Trophoblast cell (in vitro differentiated cells and primary cell): ENCODE results near the gene COPS7A.
A peak's percentile ranks its signal among the peaks of the same experiment; 100 is the strongest.
"Not testable (repeated sequence)": the region's sequence is repeated elsewhere in the genome, so short reads cannot be mapped to it uniquely, and the experiment has no call there.

Experiments
- DNase-seq, 2 donors: peaks; one replicate each; pipeline ENCODE4 v3.0.0-alpha.2; 2016
- H2AFZ ChIP-seq: 2 replicates; pipeline ENCODE4 v1.6.1; 2013; ENCODE audit warnings: low read length, moderate library complexity, mild to moderate bottlenecking; ENCODE audit not compliant: insufficient read depth, poor library complexity
- H2AK5ac ChIP-seq: 2 replicates; pipeline ENCODE4 v1.6.1; 2013; ENCODE audit warnings: mild to moderate bottlenecking, low read length
- H2BK120ac ChIP-seq: 2 replicates; pipeline ENCODE4 v1.6.1; 2013; ENCODE audit warnings: low read length, mild to moderate bottlenecking, moderate library complexity; ENCODE audit not compliant: insufficient read depth, poor library complexity
- H2BK12ac ChIP-seq: 2 replicates; pipeline ENCODE4 v1.6.1; 2013; ENCODE audit warnings: mild to moderate bottlenecking, low read length, moderate library complexity
- H2BK5ac ChIP-seq: 2 replicates; pipeline ENCODE4 v1.6.1; 2013; ENCODE audit warnings: low read length, low read depth, moderate library complexity, mild to moderate bottlenecking; ENCODE audit not compliant: poor library complexity
- H3K14ac ChIP-seq: 2 replicates; pipeline ENCODE4 v1.6.1; 2013; ENCODE audit warnings: mild to moderate bottlenecking, low read length
- H3K18ac ChIP-seq: 2 replicates; pipeline ENCODE4 v1.6.1; 2013; ENCODE audit warnings: mild to moderate bottlenecking, low read length
- H3K23ac ChIP-seq: 2 replicates; pipeline ENCODE4 v1.6.1; 2013; ENCODE audit warnings: low read length
- H3K27ac ChIP-seq: 2 replicates; pipeline ENCODE4 v1.5.1; 2013; ENCODE audit warnings: low read depth, mild to moderate bottlenecking, inconsistent platforms, low read length, moderate library complexity
- H3K27me3 ChIP-seq: 2 replicates; pipeline ENCODE4 v1.6.1; 2013; ENCODE audit warnings: inconsistent platforms, mild to moderate bottlenecking, low read length, moderate library complexity; ENCODE audit not compliant: insufficient read depth
- H3K36me3 ChIP-seq, 2 experiments: 1 replicate in 1 of 2; 2 replicates in 1 of 2; pipeline ENCODE4 v1.6.1; 2013; ENCODE audit warnings: low read length in 2 of 2, mild to moderate bottlenecking in 2 of 2, moderate library complexity in 1 of 2; ENCODE audit not compliant: insufficient read depth in 2 of 2, control insufficient read depth in 1 of 2
- H3K4ac ChIP-seq: 2 replicates; pipeline ENCODE4 v1.6.1; 2013; ENCODE audit warnings: low read depth, mild to moderate bottlenecking, low read length, moderate library complexity
- H3K4me1 ChIP-seq, 2 experiments: 1 replicate in 1 of 2; 2 replicates in 1 of 2; pipeline ENCODE4 v1.6.1; 2013; ENCODE audit warnings: low read length in 2 of 2, mild to moderate bottlenecking in 2 of 2, moderate library complexity in 1 of 2; ENCODE audit not compliant: insufficient read depth in 2 of 2, control insufficient read depth in 1 of 2
- H3K4me2 ChIP-seq: 2 replicates; pipeline ENCODE4 v1.6.1; 2013; ENCODE audit warnings: inconsistent platforms, mild to moderate bottlenecking, low read length, moderate library complexity
- H3K4me3 ChIP-seq: 2 replicates; pipeline ENCODE4 v1.5.1; 2013; ENCODE audit warnings: mild to moderate bottlenecking, low read depth, low read length, inconsistent platforms
- H3K79me1 ChIP-seq: one replicate; pipeline ENCODE4 v1.6.1; 2013; ENCODE audit warnings: low read length
- H3K79me2 ChIP-seq: 2 replicates; pipeline ENCODE4 v1.6.1; 2013; ENCODE audit warnings: low read length, mild to moderate bottlenecking; ENCODE audit not compliant: control insufficient read depth, insufficient read depth, poor library complexity
- H3K9ac ChIP-seq: 2 replicates; pipeline ENCODE4 v1.6.1; 2013; ENCODE audit warnings: mild to moderate bottlenecking, low read length
- H3K9me3 ChIP-seq: 2 replicates; pipeline ENCODE4 v1.6.1; 2013; ENCODE audit warnings: low read depth, mild to moderate bottlenecking, control low read depth, inconsistent platforms, low read length; ENCODE audit not compliant: insufficient read depth
- H4K12ac ChIP-seq: 2 replicates; pipeline ENCODE4 v1.6.1; 2013; ENCODE audit warnings: low read depth, mild to moderate bottlenecking, low read length, moderate library complexity
- H4K8ac ChIP-seq: 2 replicates; pipeline ENCODE4 v1.6.1; 2013; ENCODE audit warnings: low read depth, mild to moderate bottlenecking, low read length, moderate library complexity
- H4K91ac ChIP-seq: one replicate; pipeline ENCODE4 v1.6.1; 2013; ENCODE audit warnings: low read depth, mild to moderate bottlenecking, low read length, moderate library complexity
- WGBS: extraction: QIAGEN DNeasy Blood & Tissue Kit; methylation state at CpG from one replicate; pipeline ENCODE4 v1.1.7; 2013; ENCODE audit warnings: missing lambda C conversion rate; ENCODE audit not compliant: insufficient read length, insufficient coverage; ENCODE audit errors: extremely low coverage; 5-methylcytosine and 5-hydroxymethylcytosine counted together

The COPS7A gene

DNA sequence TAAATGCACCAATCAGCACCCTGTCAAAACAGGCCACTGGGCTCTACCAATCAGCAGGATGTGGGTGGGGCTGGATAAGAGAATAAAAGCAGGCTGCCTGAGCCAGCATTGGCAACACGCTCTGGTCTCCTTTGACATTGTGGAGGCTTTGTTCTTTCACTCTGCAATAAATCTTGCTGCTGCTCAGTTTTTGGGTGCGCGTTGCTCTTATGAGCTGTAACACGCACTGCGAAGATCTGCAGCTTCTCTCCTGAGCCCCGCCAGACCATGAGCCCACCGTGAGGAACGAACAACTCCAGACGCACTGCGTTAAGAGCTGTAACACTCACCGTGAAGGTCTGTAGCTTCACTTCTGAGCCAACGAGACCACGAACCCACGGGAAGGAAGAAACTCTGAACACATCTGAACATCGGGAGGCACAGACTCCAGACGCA is 14.9 kb upstream of the COPS7A start:
- WGBS, result no CpG with 5 or more reads among the region's 16 CpGs
- no peak overlapping the region for H3K4me3 ChIP-seq
- no peak overlapping the region for H4K12ac ChIP-seq

DNA sequence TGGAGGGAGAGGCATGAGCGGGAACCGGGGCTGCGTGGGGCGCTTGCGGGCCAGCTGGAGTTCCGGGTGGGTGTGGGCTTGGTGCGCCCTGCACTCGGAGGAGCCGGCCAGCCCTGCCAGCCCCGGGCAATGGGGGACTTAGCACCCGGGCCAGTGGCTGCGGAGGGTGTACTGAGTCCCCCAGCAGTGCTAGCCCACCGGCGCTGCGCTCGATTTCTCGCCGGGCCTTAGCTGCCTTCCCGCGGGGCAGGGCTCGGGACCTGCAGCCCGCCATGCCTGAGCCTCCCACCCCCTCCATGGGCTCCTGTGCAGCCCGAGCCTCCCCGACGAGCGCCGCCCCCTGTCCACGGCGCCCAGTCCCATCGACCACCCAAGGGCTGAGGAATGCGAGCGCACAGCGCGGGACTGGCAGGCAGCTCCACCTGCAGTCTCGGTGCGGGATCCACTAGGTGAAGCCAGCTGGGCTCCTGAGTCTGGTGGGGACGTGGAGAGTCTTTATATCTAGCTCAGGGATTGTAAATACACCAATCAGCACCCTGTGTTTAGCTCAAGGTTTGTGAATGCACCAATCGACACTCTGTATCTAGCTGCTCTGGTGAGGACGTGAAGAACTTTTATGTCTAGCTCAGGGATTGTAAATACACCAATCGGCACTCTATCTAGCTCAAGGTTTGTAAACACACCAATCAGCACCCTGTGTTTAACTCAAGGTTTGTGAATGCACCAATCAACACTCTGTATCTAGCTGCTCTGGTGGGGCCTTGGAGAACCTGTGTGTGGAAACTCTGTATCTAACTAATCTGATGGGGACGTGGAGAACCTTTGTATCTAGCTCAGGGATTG is 7.6 kb upstream of the COPS7A start:
- H4K91ac ChIP-seq, H3K23ac ChIP-seq, H2BK5ac ChIP-seq, H2AFZ ChIP-seq, H3K18ac ChIP-seq, H3K4me2 ChIP-seq, H2AK5ac ChIP-seq, H3K4ac ChIP-seq, H3K79me1 ChIP-seq, H3K36me3 ChIP-seq, H3K4me1 ChIP-seq, H2BK120ac ChIP-seq, H3K27me3 ChIP-seq, H3K4me3 ChIP-seq, H3K27ac ChIP-seq, H3K9ac ChIP-seq, H3K14ac ChIP-seq, H4K8ac ChIP-seq, DNase-seq, H4K12ac ChIP-seq, H2BK12ac ChIP-seq, H3K9me3 ChIP-seq, H3K79me2 ChIP-seq: not testable (repeated sequence)
- WGBS, result no CpG with 5 or more reads among the region's 41 CpGs

More for the DNA sequence above, 14.9 kb upstream of the COPS7A start:
- no peak overlapping the region for H3K4ac ChIP-seq
- H3K9me3 ChIP-seq, result no peaks in the 10 kb centered on the region
- no peak overlapping the region for H2BK12ac ChIP-seq
- no peak overlapping the region for H3K18ac ChIP-seq
- H4K91ac ChIP-seq, result no peak overlapping the region
- H3K14ac ChIP-seq, result no peak overlapping the region
- H3K27me3 ChIP-seq, result no peaks in the 10 kb centered on the region
- H3K27ac ChIP-seq, result no peak overlapping the region
- no peak overlapping the region for H3K4me2 ChIP-seq
- no peak overlapping the region for H4K8ac ChIP-seq
- H2AFZ ChIP-seq, result no peak overlapping the region
- H3K23ac ChIP-seq, result no peak overlapping the region
- no peak overlapping the region for H2BK5ac ChIP-seq
- H2AK5ac ChIP-seq, result no peak overlapping the region
- no peaks in the 10 kb centered on the region for H3K36me3 ChIP-seq
- no peaks in the 10 kb centered on the region for H3K79me2 ChIP-seq
- H3K4me1 ChIP-seq, result no peaks in the 10 kb centered on the region
- no peak overlapping the region for H3K9ac ChIP-seq
- no peaks in the 10 kb centered on the region for H3K79me1 ChIP-seq
- no peak overlapping the region for H2BK120ac ChIP-seq
- no peak for DNase-seq

DNA sequence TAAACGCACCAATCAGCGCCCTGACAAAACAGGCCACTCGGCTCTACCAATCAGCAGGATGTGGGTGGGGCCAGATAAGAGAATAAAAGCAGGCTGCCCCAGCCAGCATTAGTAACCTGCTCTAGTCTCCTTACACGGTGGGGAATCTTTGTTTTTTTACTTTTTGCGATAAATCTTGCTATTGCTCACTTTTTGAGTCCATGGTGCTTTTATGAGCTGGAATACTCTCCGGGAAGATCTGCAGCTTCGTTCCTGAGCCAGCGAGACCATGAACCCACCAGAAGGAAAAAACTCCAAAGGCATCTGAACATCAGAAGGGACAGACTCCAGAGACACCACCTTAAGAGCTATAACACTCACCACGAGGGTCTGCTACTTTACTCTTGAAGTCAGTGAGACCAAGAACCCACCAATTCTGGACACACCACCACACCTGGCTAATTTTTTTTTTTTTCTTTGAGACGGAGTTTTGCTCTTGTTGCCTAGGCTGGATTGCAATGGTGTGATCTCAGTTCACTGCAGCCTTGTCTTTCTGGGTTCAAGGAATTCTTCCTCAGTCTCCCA is 6.9 kb upstream of the COPS7A start:
- Histone ChIP-seq H2BK5ac (no peak overlapping the region), H3K4me2 (no peak overlapping the region), H2AFZ (no peak overlapping the region), H3K14ac (no peak overlapping the region), H2BK120ac (no peak overlapping the region), H3K4ac (no peak overlapping the region), H3K9ac (peak overlapping the region; percentile 22), H3K18ac (no peak overlapping the region), H2BK12ac (no peak overlapping the region), H3K36me3 (no peaks in the 10 kb centered on the region), H3K79me2 (no peaks in the 10 kb centered on the region), H3K79me1 (no peaks in the 10 kb centered on the region), H3K9me3 (peaks cover 2% of the 10 kb centered on the region), H3K27ac (no peak overlapping the region), H3K27me3 (no peaks in the 10 kb centered on the region), H2AK5ac (no peak overlapping the region), H4K91ac (no peak overlapping the region), H4K12ac (no peak overlapping the region), H4K8ac (no peak overlapping the region), H3K4me1 (no peaks in the 10 kb centered on the region), H3K4me3 (no peak overlapping the region), H3K23ac (no peak overlapping the region)
- no peak for DNase-seq
- no CpG with 5 or more reads among the region's 10 CpGs for WGBS

DNA sequence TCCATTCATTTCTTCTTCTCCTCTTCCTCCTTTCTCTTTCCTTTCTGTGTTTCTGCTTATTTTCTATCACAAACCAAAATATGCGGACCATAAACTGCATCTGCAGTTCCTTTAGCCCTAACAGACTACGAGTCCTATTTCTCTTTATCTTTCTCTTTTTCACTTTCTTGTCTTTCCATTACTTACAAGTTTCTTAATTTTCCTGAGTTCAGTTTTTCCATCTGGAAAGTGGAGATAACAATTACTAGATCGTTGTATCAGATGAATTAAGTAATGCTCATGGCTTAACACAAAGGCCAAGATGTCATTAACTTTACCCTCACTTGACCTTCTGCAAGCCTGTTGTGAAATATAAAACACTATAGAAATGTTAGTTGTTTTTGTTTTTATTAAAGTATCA is 983 bp upstream of the COPS7A start:
- Histone ChIP-seq H2AFZ (no peak overlapping the region), H3K36me3 (peaks cover 0 to 3% of the 10 kb centered on the region in 2 experiments), H2AK5ac (no peak overlapping the region), H3K27ac (no peak overlapping the region), H4K12ac (no peak overlapping the region), H3K14ac (no peak overlapping the region), H3K23ac (no peak overlapping the region), H4K91ac (no peak overlapping the region), H3K4ac (no peak overlapping the region), H3K79me2 (peaks cover 4% of the 10 kb centered on the region), H2BK5ac (no peak overlapping the region), H3K27me3 (no peaks in the 10 kb centered on the region), H2BK12ac (no peak overlapping the region), H3K4me3 (no peak overlapping the region), H4K8ac (no peak overlapping the region), H3K4me1 (peaks cover 4 to 5% of the 10 kb centered on the region in 2 experiments), H3K4me2 (no peak overlapping the region), H3K9me3 (peaks cover 2% of the 10 kb centered on the region), H2BK120ac (no peak overlapping the region), H3K9ac (no peak overlapping the region), H3K79me1 (peaks cover 9% of the 10 kb centered on the region), H3K18ac (no peak overlapping the region)
- no peak for DNase-seq
- no CpG with 5 or more reads among the region's 3 CpGs for WGBS
